WTC11 (cell line): Measurements from ENCODE around the gene ZC3H7B. TPM values are rescaled to one million over a fixed set of nuclear protein-coding genes. Genes with fewer than 3 reads are reported as not detected.
A peak's percentile ranks its signal among the peaks of the same experiment; 100 is the strongest.

ENCODE experiments used
- ATAC-seq: fragments of 200-7000 bp; cut with Tn5 transposase; 2 replicates; pipeline ENCODE4 v1.10.0; 2021; ENCODE audit warnings: mild to moderate bottlenecking, moderate library complexity
- CTCF ChIA-PET: fragments of 300-600 bp; sonication (Branson Sonifier 250); formaldehyde crosslinking; loops from one replicate; lab custom pipeline; 2021; ENCODE audit warnings: antibody characterized with exemption; lab: Charles Lee
- POLR2A ChIA-PET: fragments of 350-600 bp; sonication (Branson Sonifier 250); formaldehyde crosslinking; loops from one replicate; lab custom pipeline; 2021; ENCODE audit warnings: antibody characterized with exemption; lab: Charles Lee
- DNase-seq: peaks from one replicate; pipeline ENCODE4 v3.0.0; 2021; ENCODE audit warnings: low spot score
- H3K27ac Mint-ChIP-seq: 2 replicates; pipeline ENCODE4 v1.8.0; 2021; ENCODE audit warnings: mixed read lengths
- H3K27me3 Mint-ChIP-seq: 2 replicates; pipeline ENCODE4 v1.8.0; 2021; ENCODE audit warnings: low read depth, mild to moderate bottlenecking, moderate library complexity, mixed read lengths
- H3K36me3 Mint-ChIP-seq: 2 replicates; pipeline ENCODE4 v1.8.0; 2021; ENCODE audit warnings: mixed read lengths
- H3K4me1 Mint-ChIP-seq: 2 replicates; pipeline ENCODE4 v1.8.0; 2022; ENCODE audit warnings: mixed read lengths
- H3K4me3 Mint-ChIP-seq: 2 replicates; pipeline ENCODE4 v1.8.0; 2021; ENCODE audit warnings: mild to moderate bottlenecking, moderate library complexity, mixed read lengths
- H3K9me3 Mint-ChIP-seq: 2 replicates; pipeline ENCODE4 v1.8.0; 2021; ENCODE audit warnings: mixed read lengths
- ATF3 ChIP-seq: sonication (generic); formaldehyde crosslinking; conservative IDR thresholded peaks from 2 replicates; pipeline ENCODE4 v1.8.1; 2022; ENCODE audit warnings: mild to moderate bottlenecking, missing genetic modification reagents
- CREM ChIP-seq: sonication (generic); formaldehyde crosslinking; IDR thresholded peaks from 2 replicates; pipeline ENCODE4 v1.8.1; 2022; ENCODE audit warnings: mild to moderate bottlenecking, missing genetic modification reagents, moderate library complexity
- ESRRA ChIP-seq: sonication (generic); formaldehyde crosslinking; IDR thresholded peaks from 2 replicates; pipeline ENCODE4 v1.8.1; 2022; ENCODE audit warnings: mild to moderate bottlenecking, missing genetic modification reagents, borderline replicate concordance
- FOXP4 ChIP-seq: sonication (generic); formaldehyde crosslinking; IDR thresholded peaks from 2 replicates; pipeline ENCODE4 v1.8.0; 2022; ENCODE audit warnings: mild to moderate bottlenecking, missing genetic modification reagents
- GTF2I ChIP-seq: fragments of 250-450 bp; sonication (Bioruptor Pico); conservative IDR thresholded peaks from 2 replicates; pipeline ENCODE4 v1.4.0; 2021; ENCODE audit warnings: mild to moderate bottlenecking
- HMGXB4 ChIP-seq: sonication (generic); formaldehyde crosslinking; IDR thresholded peaks from 2 replicates; pipeline ENCODE4 v1.8.1; 2023; ENCODE audit warnings: mild to moderate bottlenecking, moderate library complexity, missing genetic modification reagents
- KAT7 ChIP-seq: sonication (generic); formaldehyde crosslinking; IDR thresholded peaks from 2 replicates; pipeline ENCODE4 v1.8.1; 2023; ENCODE audit warnings: missing genetic modification reagents, mild to moderate bottlenecking, borderline replicate concordance
- MYBL2 ChIP-seq: sonication (generic); formaldehyde crosslinking; IDR thresholded peaks from 2 replicates; pipeline ENCODE4 v1.8.1; 2023; ENCODE audit warnings: mild to moderate bottlenecking, moderate library complexity, missing genetic modification reagents
- NR2C2 ChIP-seq: sonication (generic); formaldehyde crosslinking; IDR thresholded peaks from 2 replicates; pipeline ENCODE4 v1.8.0; 2022; ENCODE audit warnings: mild to moderate bottlenecking, missing genetic modification reagents
- NR3C1 ChIP-seq: sonication (generic); formaldehyde crosslinking; conservative IDR thresholded peaks from 2 replicates; pipeline ENCODE4 v1.8.1; 2023; ENCODE audit warnings: low read depth, mild to moderate bottlenecking, missing genetic modification reagents
- PRRX2 ChIP-seq: fragments of 250-450 bp; sonication (Bioruptor Pico); IDR thresholded peaks from 2 replicates; pipeline ENCODE4 v1.8.0; 2021; ENCODE audit warnings: mild to moderate bottlenecking
- SMAD3 ChIP-seq: sonication (generic); formaldehyde crosslinking; IDR thresholded peaks from 2 replicates; pipeline ENCODE4 v1.8.0; 2022; ENCODE audit warnings: missing genetic modification reagents, mild to moderate bottlenecking, borderline replicate concordance
- SMAD4 ChIP-seq: sonication (generic); formaldehyde crosslinking; IDR thresholded peaks from 2 replicates; pipeline ENCODE4 v1.8.0; 2022; ENCODE audit warnings: mild to moderate bottlenecking, missing genetic modification reagents
- SP1 ChIP-seq: sonication (generic); formaldehyde crosslinking; conservative IDR thresholded peaks from 2 replicates; pipeline ENCODE4 v1.8.1; 2022; ENCODE audit warnings: missing genetic modification reagents
- TP53 ChIP-seq: sonication (generic); formaldehyde crosslinking; IDR thresholded peaks from 2 replicates; pipeline ENCODE4 v1.8.1; 2023; ENCODE audit warnings: mild to moderate bottlenecking, missing genetic modification reagents
- ZMAT4 ChIP-seq: fragments of 250-450 bp; sonication (Bioruptor Pico); IDR thresholded peaks from 2 replicates; pipeline ENCODE4 v1.9.0; 2021; ENCODE audit warnings: mild to moderate bottlenecking
- ZNF281 ChIP-seq: sonication (generic); formaldehyde crosslinking; IDR thresholded peaks from 2 replicates; pipeline ENCODE4 v1.8.0; 2023; ENCODE audit warnings: mild to moderate bottlenecking, missing genetic modification reagents
- ZNF317 ChIP-seq: sonication (generic); formaldehyde crosslinking; IDR thresholded peaks from 2 replicates; pipeline ENCODE4 v1.8.1; 2023; ENCODE audit warnings: low read depth, mild to moderate bottlenecking, moderate library complexity, missing genetic modification reagents, borderline replicate concordance
- ZNF423 ChIP-seq: fragments of 250-450 bp; sonication (Bioruptor Pico); IDR thresholded peaks from 2 replicates; pipeline ENCODE4 v2.1.2; 2022; ENCODE audit warnings: mild to moderate bottlenecking, moderate library complexity
- ZNF425 ChIP-seq: fragments of 250-450 bp; sonication (Bioruptor Pico); conservative IDR thresholded peaks from 2 replicates; pipeline ENCODE4 v1.9.0; 2021; ENCODE audit warnings: mild to moderate bottlenecking
- ZNF512 ChIP-seq: sonication (generic); formaldehyde crosslinking; IDR thresholded peaks from 2 replicates; pipeline ENCODE4 v1.8.1; 2022; ENCODE audit warnings: missing genetic modification reagents, borderline replicate concordance
- ZNF671 ChIP-seq: fragments of 250-450 bp; sonication (Bioruptor Pico); IDR thresholded peaks from 2 replicates; pipeline ENCODE4 v1.8.0; 2021; ENCODE audit warnings: mild to moderate bottlenecking
- total RNA-seq: library from RNA; stranded (reverse); gene quantifications from 3 replicates; pipeline ENCODE4 v1.2.3, GENCODE V29; 2021

ZC3H7B gene
- total RNA-seq, 1 experiment from 2014 or later: 64.7 TPM

- Mint-ChIP-seq H3K4me3 (no peak overlapping the region), H3K9me3 (no peaks in the 10 kb centered on the region), H3K27me3 (no peaks in the 10 kb centered on the region), H3K27ac (peak overlapping the region; percentile 7; the same call in 1 of the 2 replicates), H3K36me3 (peaks cover 30% of the 10 kb centered on the region), H3K4me1 (no peaks in the 10 kb centered on the region)
- CTCF ChIA-PET: no interaction called here
- no peak for ATAC-seq
- no peak for DNase-seq
- 0 out of 2 replicates have a peak, but pooled peaks have one; percentile 21 for TF ChIP-seq GTF2I (CRISPR knock-in tag)
- TF ChIP-seq FOXP4: no peak
- POLR2A ChIA-PET: no interaction called here
Measured at GRCh38 chr22:41333806-41334205, 32.5 kb downstream of the ZC3H7B start.

- TF ChIP-seq HMGXB4 (CRISPR knock-in tag) (no peak), ZNF423 (CRISPR knock-in tag) (no peak), NR2C2 (CRISPR knock-in tag) (no peak), ESRRA (CRISPR knock-in tag) (no peak), NR3C1 (CRISPR knock-in tag) (no peak), MYBL2 (CRISPR knock-in tag) (no peak), ZMAT4 (CRISPR knock-in tag) (no peak), SMAD3 (CRISPR knock-in tag) (no peak), TP53 (CRISPR knock-in tag) (no peak), ZNF281 (CRISPR knock-in tag) (no peak), ZNF512 (CRISPR knock-in tag) (no peak), ZNF671 (CRISPR knock-in tag) (no peak), CREM (CRISPR knock-in tag) (no peak), SMAD4 (CRISPR knock-in tag) (no peak), ATF3 (CRISPR knock-in tag) (no peak), SP1 (no peak), ZNF425 (no peak), PRRX2 (CRISPR knock-in tag) (no peak), KAT7 (CRISPR knock-in tag) (no peak), ZNF317 (CRISPR knock-in tag) (no peak)
- TF ChIP-seq, all 79 proteins: peak for 0
- no peaks in the 10 kb centered on the region for H3K9me3 Mint-ChIP-seq
- H3K36me3 Mint-ChIP-seq: peaks cover 32% of the 10 kb centered on the region
- POLR2A ChIA-PET: no interaction called here
- H3K4me3 Mint-ChIP-seq: no peak overlapping the region
- DNase-seq (no peak), ATAC-seq (no peak)
- H3K27me3 Mint-ChIP-seq: no peaks in the 10 kb centered on the region
- CTCF ChIA-PET: no interaction called here
- H3K27ac Mint-ChIP-seq: no peak overlapping the region
- no peaks in the 10 kb centered on the region for H3K4me1 Mint-ChIP-seq
Measured at GRCh38 chr22:41334215-41334614, 32.9 kb downstream of the ZC3H7B start.
